WERI-Rb-1 (cell line): ENCODE results near the gene ZNF317.

Experiments
- DNase-seq: peaks from one replicate; pipeline ENCODE4 v3.0.0-alpha.2; 2020
- H3K27ac ChIP-seq: fragments of 250-450 bp; sonication (Bioruptor Pico); 2 replicates; pipeline ENCODE4 v1.5.1; 2020; ENCODE audit warnings: mild to moderate bottlenecking, moderate library complexity
- H3K27me3 ChIP-seq: fragments of 250-450 bp; sonication (Bioruptor Pico); 2 replicates; pipeline ENCODE4 v1.5.1; 2021; ENCODE audit warnings: mild to moderate bottlenecking, low read depth, moderate library complexity; ENCODE audit not compliant: insufficient read depth, severe bottlenecking
- H3K36me3 ChIP-seq: fragments of 250-450 bp; sonication (Bioruptor Pico); 2 replicates; pipeline ENCODE4 v1.5.1; 2020; ENCODE audit warnings: mild to moderate bottlenecking, moderate library complexity
- H3K4me3 ChIP-seq: 2 replicates; pipeline ENCODE4 v1.5.1; 2011; ENCODE audit warnings: low read depth, mild to moderate bottlenecking, control low read depth, low read length
- H3K9me3 ChIP-seq: fragments of 250-450 bp; sonication (Bioruptor Pico); 2 replicates; pipeline ENCODE4 v1.5.1; 2021; ENCODE audit warnings: mild to moderate bottlenecking, moderate library complexity; ENCODE audit not compliant: severe bottlenecking
- CTCF ChIP-seq: IDR thresholded peaks from 2 replicates; pipeline ENCODE4 v1.5.1; 2011; ENCODE audit warnings: low read depth, mild to moderate bottlenecking, control low read depth, inconsistent platforms, low read length

ZNF317 gene

DNA sequence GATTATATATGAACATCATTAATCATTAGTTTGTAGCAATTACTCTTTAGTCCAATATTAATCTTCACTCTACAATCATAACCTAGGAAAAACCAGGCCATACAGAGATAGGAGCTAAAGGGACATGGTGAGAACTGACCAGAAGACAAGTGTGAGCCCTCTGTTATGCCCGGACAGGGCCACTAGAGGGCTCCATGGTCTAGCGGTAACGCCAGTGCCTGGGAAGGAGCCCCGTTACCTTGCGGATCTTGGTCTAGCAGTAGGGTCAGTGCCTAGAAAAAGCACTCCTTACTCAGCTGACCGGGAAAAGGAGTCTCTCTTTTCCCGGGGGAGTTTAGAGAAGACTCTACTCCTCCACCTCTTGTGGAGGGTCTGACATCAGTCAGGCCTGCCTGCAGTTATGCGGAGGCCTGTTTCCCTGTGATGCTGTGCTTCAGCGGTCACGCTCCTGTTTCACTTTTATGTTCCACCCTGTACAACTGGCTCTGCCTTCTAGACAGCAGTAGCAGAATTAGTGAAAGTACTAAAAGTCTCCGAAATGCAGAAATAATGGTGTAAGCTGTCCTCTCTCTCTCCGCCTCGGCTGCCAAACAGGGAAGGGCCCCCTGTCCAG lies 65.4 kb downstream of the ZNF317 start:
- no peak overlapping the region for H3K27ac ChIP-seq
- TF ChIP-seq CTCF: peak; percentile 84
- peak; percentile 71 for DNase-seq
- H3K27me3 ChIP-seq: peaks cover 36% of the 10 kb centered on the region
- no peak overlapping the region for H3K4me3 ChIP-seq
- H3K9me3 ChIP-seq: no peaks in the 10 kb centered on the region
- no peaks in the 10 kb centered on the region for H3K36me3 ChIP-seq
